CD4-positive, alpha-beta T cell treated with Interleukin-1 beta for 1 hour (primary cell): ENCODE data around the gene PTBP1.
A peak's percentile ranks its signal among the peaks of the same experiment; 100 is the strongest.

Experiments used
- DNase-seq, 2 donors: peaks; one replicate each; pipeline ENCODE4 v3.0.0-alpha.2; 2020 to 2022

Gene PTBP1

DNA sequence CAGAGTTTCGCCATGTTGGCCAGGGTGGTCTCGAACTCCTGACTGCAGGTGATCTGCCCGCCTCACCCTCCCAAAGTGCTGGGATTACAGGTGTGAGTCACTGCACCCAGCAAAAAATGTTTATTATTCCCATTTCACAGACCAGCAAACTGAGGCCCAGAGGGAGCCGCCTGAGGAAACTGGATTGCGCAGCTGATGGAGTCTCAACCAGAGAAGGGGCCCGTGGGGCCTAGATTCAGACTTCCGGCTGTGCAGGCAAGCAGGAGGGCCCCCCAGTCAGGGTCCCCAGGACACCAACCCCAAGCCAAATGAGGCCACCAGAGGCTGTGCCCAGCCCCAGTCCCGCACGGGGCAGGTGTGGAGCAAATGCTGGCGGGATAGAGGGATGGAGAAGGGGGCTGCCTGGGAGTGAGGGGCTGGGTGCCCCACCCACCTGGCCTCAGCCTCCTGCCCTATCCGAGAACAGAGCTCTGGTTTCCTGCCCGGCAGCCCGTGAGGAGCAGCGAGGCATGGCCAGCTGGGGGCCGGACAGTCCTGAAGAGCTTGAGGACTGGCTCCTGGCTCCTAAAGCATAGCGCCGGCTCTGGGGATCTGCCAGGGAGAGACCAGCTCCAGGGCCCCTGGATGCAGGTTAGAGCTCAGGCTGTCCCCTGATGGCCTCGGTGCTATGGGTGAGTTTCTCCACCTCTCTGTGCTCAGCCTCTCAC is 24.4 kb upstream of the PTBP1 start:
- DNase-seq = no peak

DNA sequence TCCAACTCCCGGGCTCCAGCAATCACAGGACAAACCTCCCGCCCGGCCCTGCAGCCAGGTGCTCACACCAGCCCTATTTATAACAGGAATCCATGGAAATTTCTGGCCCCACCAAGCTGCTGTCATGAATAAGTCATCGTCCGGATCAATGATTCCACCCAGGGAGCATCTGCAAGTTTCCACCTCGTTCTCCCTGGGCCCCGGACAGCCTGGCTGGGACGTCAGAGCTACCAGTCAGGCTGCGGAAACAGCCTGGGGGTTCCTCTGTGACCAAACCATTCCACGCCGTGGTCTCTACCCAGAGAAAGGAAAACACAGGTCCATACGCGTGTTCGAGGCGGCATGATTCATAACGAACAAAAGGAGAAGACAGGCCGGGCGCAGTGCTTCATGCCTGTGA is 20.7 kb upstream of the PTBP1 start:
- no peak for DNase-seq

DNA sequence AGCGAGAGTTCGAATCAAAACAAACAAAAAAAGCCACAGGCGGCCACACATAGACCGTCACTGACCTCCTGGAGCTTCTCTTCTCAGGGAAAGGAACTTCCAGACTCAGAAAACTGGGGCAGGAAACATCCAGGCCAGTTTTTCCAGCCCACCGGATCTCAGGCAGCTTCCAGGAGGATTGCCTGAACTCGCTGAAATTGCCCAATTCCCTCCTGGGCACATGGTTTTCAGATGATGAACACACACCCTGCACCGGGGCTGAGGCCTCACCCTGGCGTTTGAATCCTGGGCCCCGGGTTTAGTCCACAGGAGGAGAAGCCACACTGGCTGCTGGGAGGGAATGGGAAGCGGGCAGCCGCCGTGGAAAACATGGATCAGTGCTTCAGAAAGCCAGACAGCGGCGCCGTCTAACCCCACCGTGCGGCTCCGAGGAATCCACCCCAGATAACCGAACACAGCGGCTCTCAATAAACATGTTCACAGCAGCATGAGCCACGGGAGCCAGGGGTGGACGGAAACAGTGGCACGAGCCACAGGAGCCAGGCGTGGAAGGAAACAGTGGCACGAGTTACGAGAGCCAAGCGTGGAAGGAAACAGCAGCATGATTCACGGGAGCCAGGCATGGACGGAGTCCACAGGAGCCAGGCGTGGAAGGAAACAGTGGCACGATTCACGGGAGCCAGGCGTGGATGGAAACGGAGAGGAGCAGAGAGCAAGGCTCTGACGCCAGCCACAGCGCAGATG is 18.2 kb upstream of the PTBP1 start:
- no peak for DNase-seq

DNA sequence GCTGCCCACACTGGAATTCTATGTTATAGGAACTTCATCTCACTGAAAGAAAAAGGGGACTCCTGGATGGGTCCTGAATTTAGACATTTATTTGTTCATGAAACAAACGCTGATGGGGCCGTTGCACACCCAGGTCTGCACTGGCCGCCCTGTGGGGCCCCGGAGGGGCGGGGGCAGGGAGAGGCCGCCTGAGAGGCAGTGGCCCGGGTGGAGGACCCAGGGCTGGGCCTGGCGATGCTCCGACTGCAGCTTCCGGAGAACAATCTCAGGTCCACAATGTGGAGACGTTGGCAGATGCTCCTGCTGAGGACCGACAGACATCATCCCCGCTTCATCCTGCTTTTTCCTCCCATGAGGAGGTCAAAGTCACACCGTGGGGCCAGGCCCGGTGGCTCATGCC is 16.3 kb upstream of the PTBP1 start:
- no peak for DNase-seq

DNA sequence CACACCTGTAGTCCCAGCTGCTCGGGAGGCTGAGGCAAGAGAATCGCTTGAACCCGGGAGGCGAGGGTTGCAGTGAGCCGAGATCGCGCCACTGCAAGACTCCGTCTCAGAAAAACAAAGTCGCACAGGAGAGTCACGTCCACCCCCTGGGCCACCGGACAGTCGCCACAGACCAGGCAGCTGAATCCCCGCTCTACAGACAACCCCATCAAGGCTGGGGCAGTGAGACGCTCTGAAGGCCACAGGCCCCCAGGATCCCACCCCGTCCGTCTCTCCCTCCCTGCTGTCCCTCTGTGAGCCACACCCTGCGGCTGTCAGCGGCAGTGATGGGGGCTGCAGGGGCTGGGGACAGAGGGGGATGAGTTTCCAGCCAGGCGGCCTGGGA is 15.5 kb upstream of the PTBP1 start:
- no peak for DNase-seq

DNA sequence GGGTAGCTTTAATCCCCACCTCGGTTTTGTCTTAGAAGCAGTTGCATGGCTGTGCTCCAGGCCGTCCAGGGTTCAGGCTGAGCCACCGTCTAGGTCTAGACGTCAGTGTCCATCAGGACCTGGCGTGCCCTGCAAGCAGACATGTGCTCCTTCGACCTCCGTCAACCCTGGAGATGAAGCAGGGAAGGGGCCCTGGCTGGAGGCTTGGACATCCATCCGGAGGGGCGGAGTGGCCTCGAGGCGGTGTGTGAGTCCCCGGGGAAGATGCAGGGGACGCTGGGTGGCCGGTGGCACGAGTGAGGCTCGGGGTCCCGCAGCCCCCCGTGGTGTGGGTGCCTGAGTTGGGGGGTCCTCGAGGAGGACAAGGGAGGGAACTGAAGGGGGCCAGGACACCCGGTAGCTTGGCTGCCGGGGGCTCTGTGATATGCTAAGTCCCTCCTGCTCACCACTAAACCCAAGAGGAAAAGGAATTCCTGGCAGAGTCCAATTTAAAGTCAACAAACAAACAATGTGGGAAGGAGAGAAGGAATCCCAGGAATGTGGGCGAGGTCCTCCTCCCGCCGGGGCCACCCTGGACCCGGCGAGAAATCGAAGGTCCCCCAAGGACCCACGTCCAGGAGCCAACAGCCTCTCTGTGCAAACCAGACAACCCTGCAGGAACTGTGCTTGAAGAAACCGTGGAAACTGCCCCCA is 14.9 kb upstream of the PTBP1 start:
- DNase-seq = no peak

DNA sequence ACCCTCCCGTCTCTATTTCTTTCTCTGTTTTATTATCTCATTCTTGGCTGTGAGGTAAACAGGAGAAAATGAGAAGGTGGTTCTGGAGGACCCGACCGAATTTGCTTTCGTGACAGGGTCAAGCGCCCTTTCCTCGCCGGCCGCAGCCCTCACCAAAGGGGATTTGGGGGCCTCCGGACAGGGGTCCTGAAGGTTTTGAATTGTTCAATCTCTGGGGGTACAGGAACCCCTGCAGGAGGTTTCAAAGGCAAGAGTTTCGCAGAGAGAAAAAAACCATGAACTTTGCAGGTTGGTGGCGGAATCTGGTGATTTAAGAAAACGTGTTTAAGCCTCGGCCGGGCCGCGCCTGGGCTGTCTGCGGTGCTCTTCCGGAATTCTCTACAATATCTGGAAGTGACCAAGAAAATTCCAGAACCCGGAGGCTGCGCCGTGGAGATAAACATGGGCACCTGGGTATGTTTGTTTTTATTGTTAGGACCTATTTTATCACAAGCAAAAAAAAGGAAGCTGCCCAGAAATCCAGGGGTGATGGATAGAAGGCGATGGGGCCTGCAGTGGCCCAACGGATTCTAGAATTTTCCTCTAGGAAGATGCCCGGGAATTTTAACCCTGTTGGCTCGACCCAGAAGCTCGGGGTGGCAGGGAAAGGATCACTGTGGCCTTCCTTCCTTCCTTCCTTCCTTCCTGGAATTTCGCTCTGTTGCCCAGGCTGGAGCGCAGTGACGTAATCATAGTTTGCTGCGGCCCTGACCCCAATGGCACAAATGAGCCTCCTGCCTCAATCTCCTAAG is 14.2 kb upstream of the PTBP1 start:
- no peak for DNase-seq

DNA sequence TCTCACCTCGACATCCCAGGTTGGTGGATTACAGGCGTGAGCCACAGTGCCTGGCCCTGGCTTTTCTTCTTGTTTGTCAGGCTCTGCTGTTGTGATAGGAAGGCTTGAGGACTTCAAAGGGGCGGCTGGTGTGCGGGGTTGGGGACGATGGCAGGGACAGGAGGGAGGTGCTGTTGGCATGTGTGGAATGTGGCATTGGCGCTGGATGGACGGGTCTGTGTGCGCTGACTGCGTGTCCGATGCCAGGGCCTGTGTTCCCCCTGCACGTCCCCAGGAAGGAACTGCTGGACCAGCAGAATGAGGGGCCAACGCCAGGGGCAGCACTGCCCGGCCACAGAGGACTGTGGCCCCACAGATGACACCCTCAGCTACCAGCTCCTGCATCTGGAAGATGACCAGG is 12.7 kb upstream of the PTBP1 start:
- no peak for DNase-seq

DNA sequence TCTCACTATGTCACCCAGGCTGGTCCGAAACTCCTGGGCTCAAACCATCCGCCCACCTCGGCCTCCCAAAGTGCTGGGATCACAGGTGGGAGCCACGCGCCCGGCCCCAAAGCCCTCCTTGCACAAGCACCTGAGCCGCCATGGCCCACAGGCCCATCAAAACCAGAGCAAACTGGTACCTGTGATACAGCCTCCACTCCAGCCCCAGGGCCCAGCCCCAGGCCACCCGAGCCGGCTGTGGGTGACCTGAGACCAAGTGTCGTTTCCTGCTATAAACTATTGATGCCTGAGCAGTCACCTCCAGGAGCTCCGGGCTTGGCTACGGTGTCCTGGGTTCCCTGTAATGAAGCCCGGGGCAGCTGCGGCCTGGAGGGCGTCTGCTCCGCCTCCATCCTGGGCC is 9.7 kb upstream of the PTBP1 start:
- no peak for DNase-seq

DNA sequence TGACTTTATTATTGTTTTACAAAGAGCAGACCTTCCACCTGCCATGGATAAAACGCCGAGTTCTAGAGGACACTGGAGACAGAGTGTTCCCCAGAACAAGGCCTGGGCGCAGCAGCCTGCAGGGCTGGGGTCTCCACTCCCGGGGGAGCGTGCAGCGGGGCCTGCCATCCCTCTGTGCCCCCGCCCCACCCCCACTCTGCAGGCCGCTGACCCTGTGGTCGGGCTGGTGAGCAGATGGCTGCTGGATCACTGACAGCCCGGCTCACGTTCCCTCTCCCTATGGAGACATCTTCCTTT is 8.6 kb upstream of the PTBP1 start:
- DNase-seq = no peak

DNA sequence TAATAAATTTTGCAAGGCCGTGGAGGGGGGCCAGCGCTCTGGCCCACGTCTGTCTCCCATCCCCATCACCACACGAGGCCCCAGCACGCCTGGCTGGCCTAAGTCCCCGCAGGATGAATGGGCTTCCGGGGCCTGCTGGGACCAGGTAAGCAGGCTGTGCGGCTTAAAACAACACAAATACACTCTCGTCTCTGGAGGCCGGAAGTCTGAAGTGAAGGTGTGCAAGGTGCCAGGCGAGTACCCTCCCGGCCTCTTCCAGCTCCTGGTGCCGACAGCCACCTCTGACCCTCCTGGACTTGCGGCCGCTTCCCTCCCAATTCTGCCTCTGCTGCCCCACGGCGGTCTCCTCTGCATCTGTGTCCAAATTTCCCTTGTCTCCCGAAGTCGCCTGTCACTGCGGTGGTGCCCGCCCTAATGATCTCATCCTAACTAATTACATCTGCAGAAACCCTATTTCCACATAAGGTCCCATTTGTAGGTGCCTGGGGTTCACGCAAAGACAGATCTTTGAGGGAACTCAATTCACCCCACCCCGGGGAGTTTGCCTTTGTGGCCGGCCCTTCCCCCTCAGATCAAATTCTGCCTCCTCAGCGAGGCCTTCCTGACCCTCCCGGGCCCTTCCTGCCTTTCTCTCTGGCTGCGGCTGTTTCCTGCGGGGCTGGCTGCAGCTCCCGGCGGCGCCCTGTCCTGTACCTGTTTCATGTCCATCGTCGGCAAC is 8.1 kb upstream of the PTBP1 start:
- no peak for DNase-seq

DNA sequence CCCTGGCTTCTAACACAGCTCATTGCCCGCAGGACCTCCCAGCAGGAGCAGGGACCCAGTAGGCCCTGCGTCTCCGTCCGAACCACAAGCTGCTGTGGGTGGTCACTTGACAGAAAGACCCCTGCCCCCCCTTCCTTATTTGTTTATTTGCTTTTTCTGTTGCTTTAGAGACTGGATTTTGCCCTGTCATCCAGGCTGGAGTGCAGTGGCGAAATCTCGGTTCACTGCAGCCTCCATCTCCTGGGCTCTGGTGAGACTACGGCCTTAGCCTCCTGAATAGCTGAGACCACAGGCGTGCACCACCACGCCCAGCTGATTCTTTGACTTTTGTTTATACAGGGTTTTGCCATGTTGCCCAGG is 7.6 kb upstream of the PTBP1 start:
- DNase-seq = no peak

DNA sequence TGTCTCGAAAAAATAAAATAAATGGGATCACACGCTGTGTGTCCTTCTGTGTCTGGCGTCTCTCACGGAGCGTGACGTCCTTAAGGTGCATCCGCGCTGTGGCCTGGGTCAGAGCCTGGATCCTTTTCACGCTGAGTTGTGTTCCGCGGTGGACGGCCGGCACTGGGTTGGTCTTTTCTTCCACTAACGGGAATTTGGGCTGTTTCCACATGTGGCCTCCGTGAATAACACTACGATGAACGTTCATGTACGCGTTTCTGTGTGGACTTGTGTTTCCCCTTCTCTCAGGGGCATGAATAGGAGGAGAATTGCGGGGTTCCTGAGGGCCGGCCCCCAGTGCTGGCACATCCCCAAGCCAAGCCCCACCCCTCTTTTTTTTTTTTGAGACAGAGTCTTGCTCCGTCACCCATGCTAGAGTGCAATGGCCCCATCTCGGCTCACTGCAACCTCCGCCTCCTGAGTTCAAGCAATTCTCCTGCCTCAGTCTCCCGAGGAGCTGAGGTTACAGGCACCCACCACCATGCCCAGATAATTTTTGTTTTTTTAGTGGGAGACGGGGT is 6.2 kb upstream of the PTBP1 start:
- no peak for DNase-seq

DNA sequence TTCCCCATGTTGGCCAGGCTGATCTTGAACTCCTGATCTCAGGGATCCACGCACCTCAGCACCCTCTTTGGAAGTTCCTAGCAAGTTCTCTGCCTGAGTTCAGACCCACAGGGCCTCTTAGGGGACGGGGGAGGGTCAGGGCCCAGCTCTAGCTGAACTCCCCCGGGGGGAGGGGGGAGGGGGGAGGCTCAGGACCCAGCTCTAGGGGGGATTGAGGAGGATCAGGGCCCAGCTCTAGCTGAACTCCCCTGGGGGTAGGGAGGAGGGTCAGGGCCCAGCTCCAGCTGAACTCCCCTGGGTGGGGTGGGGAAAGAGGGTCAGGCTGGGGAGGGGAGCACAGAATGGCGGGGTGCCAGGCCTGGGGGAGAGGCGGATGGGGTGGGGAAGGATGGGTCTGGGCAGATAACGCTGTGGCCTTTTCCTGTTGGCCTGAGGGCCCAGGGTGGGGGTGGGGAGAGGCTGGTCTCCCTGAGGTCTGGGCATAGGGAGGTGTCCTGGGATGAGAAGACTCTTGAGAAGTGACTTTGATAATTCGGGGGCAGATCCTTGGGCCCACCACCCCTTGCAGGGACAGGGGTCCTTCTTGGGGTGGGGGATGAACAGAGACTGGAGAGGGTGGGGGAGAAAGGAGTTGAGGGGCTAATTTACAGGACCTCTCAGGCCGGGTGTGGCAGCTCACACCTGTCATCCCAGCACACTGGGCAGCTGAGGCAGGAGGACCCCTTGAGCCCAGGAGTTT is 5.5 kb upstream of the PTBP1 start:
- DNase-seq = no peak

DNA sequence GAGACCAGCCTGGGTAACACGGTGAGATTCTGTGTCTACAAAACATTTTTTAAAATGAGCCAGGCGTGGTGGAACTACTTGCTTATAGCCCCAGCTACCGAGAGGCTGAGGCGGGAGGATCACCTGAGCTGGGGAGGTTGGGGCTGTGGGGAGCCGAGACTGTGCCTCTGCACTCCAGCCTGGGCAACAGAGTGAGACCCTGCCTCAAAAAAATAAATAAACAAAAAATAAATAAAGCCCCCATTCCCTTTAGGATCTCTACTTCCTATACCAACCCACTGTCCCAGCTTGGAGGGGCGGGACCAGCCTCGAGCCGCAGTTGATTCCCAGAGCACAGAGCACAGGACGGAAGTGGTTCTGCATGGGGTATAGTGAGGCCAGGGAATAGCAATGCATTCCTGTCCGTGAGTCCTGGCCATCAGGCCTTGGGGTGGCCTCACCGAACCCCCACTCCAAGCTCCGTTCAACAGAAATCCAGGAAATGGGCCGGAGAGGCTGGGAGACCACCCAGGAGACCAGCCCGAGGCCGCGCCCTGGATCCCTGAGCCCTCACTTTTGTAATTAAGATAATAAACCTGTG is 4.9 kb upstream of the PTBP1 start:
- DNase-seq = no peak

DNA sequence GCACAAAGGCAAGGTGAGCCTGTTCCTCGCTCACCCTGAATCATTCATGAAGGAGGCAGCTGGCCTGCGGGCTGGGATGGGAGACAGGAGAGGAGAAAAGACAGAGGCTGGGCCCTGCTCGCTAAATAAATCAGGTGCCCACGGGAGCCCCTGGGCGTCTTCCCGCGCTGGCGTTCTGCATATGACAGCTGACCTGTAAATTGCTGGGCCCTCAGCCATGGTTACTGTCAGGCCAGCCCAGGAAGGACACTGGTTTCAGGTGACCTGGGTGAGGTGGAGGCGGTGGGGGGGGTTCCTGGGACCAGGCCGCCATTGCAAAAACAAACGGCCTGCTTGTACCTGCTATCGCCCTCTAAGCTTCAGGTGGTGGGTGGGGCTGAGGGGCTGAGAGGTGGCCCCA is 3.4 kb upstream of the PTBP1 start:
- DNase-seq = no peak

DNA sequence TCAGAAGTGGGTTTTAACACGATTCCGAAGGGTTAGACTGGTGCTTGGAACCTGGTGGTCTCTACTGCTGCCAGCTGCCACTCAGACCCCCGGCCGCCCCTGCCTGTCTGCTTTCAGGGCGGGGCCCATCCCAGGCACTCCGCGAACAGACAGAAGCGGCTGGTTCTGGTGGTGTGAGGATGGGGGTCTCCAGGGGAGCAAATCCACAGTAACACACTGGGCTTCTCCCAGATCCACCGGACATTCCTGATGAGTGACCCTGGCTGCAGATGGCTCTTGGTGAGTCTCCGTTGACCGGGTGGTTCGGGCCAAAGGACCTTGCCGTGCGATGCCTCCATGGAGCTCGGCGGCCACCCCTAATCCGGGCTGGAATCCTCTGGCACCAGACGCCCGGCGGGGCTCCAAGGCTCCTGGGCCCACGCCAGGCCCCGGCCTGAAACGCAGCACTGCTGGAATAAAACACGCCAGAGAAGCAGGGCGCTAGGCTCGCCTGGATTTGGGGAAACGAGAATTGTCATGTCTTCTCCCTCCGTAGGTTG is 2.1 kb upstream of the PTBP1 start:
- DNase-seq = no peak

DNA sequence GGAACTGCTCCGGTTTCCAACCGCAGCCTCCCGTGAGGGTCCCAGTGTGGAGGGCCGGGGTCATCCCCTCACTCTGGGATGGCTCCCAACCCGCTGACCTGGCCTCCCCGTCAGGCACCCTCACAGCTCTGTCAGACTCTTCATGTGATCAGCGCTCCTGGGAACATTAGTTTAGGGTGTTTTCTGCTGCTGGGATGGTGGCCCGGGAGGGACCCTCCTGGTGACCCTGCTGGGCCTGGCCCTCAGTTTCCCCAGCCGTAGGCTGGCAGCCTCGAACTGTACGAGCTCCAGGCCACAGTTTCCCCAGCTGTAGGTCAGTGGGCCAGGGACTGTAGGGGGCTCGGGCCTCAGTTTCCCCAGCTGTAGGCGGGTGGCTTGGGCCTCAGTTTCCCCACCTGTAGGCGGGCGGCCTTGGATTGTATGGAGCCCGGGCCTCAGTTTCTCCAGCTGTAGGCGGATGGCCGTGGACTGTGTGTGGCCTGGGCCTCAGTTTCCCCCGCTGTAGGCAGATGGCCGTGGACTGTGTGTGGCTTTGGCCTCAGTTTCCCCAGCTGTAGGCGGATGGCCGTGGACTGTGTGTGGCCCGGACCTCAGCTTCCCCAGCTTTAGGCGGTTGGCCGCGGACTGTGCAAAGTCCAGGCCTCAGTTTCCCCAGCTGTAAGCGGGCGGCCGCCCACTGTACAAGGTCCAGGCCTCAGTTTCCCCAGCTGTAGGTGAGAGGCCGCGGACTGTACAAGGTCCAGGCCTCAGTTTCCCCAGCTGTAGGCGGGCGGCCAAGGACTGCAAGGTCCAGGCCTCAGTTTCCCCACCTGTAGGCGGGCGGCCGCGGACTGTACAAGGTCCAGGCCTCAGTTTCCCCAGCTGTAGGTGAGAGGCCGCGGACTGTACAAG is 1.3 kb upstream of the PTBP1 start:
- no peak for DNase-seq

DNA sequence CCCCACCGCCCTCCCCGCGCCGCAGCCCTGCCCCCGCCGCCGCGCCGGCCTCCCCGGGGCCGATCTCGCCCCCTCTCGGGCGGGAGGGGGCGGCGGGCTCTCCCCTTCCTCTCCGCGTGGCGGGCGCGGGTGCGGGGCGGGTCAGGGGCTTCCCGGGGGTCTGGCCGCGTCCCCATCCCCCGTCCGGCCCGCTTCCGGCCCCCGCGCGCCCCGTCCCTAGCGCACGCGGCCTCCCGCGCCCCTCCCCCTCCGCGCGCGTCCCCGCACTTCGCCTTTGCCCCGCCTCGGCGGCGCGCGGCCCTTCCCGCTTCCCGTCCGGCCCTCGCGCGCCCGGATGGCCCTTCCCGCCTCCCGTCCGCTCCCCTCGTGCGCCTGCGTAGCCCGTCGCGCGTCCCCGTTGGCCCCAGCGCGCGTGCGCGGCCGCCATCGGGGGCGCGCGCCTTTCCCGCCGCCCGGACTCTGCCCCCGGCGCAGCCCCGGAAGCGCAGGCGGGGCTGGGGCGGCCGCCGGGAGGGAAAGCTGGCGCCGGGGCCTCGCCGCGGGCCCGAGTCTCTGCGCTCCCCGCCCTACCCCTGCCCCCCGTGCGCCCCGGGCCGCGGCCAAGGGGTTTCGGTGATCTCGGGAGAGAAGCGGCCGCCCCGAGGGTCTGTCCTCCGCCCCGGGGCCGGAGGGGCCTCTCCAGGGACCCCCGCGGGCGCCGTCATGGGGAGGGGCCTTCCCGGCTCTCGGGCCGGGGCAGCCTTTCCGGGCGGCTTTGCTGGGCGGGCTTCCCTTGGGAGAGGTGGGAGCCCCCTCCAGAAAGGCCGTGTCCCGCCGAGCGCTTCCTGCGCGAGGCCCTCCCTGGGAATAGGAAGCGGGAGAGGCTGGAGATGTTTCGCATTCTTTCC is 519 bp downstream of the PTBP1 start:
- DNase-seq = peak; percentile 90 to 91
